Measurements from ENCODE around the gene DHRS7B. TPM values are rescaled to one million over a fixed set of nuclear protein-coding genes. Genes with fewer than 3 reads are reported as not detected.
"Not testable (repeated sequence)": the region's sequence is repeated elsewhere in the genome, so short reads cannot be mapped to it uniquely, and the experiment has no call there.

Gene DHRS7B
- total RNA-seq, 1 experiment from 2014 or later, result 20.8 TPM

DNA sequence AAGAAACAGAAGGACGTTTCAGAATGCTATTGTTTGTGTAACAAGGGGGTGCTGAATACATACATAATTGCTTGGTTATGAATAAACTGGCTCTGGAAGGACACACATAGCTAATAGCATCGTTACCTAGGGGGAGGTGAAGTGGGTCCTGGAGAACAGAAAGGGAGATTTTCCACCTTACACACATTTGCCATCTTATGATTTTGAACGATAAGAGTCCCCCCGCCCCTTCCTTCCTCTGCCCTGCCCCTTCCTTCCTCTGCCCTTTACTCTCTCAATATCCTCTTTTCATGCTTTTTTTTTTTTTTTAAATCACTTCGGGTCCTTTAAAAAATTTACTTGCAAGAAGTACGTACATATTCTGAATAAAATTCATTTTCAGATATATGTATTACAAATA lies 902 bp upstream of the DHRS7B start:
- no peak overlapping the region for H3K27ac ChIP-seq
- H3K36me3 ChIP-seq, result no peaks in the 10 kb centered on the region
- H3K9me3 ChIP-seq (replicated peaks), result no peaks in the 10 kb centered on the region
- H3K27me3 ChIP-seq, result no peaks in the 10 kb centered on the region
- no peak for DNase-seq
- peaks cover 4% of the 10 kb centered on the region for H3K4me1 ChIP-seq
- H3K4me3 ChIP-seq, result no peak overlapping the region

- H3K4me3 ChIP-seq, result peak overlapping the region; percentile 83
- H3K36me3 ChIP-seq, result no peaks in the 10 kb centered on the region
- H3K27ac ChIP-seq, result no peak overlapping the region; the same call in 1 of the 2 replicates
- H3K9me3 ChIP-seq (replicated peaks), result no peaks in the 10 kb centered on the region
- H3K27me3 ChIP-seq, result no peaks in the 10 kb centered on the region
- H3K4me1 ChIP-seq, result peaks cover 4% of the 10 kb centered on the region
- DNase-seq, result no peak
These were observed 829 bp downstream of the DHRS7B start for GRCh38 chr17:21127509-21128077.

GRCh38 chr17:21129023-21129681 lies 2.4 kb downstream of the DHRS7B start:
- Histone ChIP-seq H3K4me3 (no peak overlapping the region), H3K36me3 (no peaks in the 10 kb centered on the region), H3K4me1 (peaks cover 4% of the 10 kb centered on the region), H3K27me3 (no peaks in the 10 kb centered on the region), H3K27ac (no peak overlapping the region), H3K9me3 (replicated peaks) (peaks cover 2% of the 10 kb centered on the region)
- DNase-seq, result peak; percentile 67 to 82

GRCh38 chr17:21131137-21131536 lies 4.4 kb downstream of the DHRS7B start:
- Histone ChIP-seq H3K27ac (no peak overlapping the region), H3K4me3 (no peak overlapping the region), H3K9me3 (replicated peaks) (peaks cover 20% of the 10 kb centered on the region), H3K4me1 (peaks cover 4% of the 10 kb centered on the region), H3K27me3 (no peaks in the 10 kb centered on the region), H3K36me3 (no peaks in the 10 kb centered on the region)
- no peak for DNase-seq

GRCh38 chr17:21132428-21132827 lies 5.7 kb downstream of the DHRS7B start:
- Histone ChIP-seq H3K27me3 (no peaks in the 10 kb centered on the region), H3K27ac (no peak overlapping the region), H3K4me1 (peaks cover 4% of the 10 kb centered on the region), H3K4me3 (no peak overlapping the region), H3K9me3 (replicated peaks) (peaks cover 22% of the 10 kb centered on the region), H3K36me3 (no peaks in the 10 kb centered on the region)
- DNase-seq, result no peak

DNA sequence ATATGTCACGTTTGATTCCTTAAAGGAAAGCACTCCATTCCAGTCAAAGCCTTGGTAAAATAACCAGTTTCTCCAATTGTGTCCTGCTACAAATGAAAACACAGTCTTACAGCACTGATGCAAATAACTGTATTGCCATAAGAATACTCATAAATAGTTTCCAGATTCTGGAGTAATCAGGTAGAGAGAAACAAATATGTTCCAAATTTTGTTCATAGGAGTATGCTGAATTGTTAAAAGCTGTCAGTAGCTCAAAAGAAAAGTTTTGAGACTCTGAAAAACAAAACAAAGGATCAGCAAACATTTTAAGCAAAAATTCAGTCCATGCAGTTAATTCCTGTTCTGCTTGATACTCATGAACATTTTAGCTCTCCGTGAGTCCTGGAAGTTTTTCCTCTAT lies 7.8 kb downstream of the DHRS7B start:
- H3K36me3 ChIP-seq, result no peaks in the 10 kb centered on the region
- H3K9me3 ChIP-seq (replicated peaks), result peaks cover 36% of the 10 kb centered on the region
- no peak overlapping the region for H3K4me3 ChIP-seq
- H3K4me1 ChIP-seq, result no peaks in the 10 kb centered on the region
- H3K27ac ChIP-seq, result no peak overlapping the region
- no peak for DNase-seq
- H3K27me3 ChIP-seq, result no peaks in the 10 kb centered on the region

DNA sequence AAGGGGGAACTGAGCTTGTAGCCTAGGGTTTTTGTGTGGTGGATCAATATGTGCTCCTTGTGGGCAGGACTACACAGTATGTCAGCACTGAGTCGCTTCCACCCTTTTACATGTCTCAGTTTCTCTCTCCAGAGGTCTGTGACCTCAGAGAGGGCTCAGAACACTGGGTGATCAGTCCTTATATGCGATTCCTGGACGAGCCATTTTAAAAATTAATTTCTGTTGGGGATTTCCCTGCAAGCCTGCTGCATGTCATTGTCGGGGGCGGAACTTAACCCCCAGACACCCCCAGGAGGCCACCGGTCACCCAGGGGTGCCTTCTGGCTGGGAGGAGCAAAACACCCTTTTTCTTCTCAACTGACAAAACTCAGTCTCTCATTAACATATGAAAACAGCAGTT lies 14.1 kb downstream of the DHRS7B start:
- Histone ChIP-seq H3K4me1 (no peaks in the 10 kb centered on the region), H3K4me3 (no peak overlapping the region), H3K9me3 (replicated peaks) (peaks cover 23% of the 10 kb centered on the region), H3K27me3 (no peaks in the 10 kb centered on the region), H3K36me3 (no peaks in the 10 kb centered on the region; the same call in 1 of the 2 replicates), H3K27ac (no peak overlapping the region)
- no peak for DNase-seq

DNA sequence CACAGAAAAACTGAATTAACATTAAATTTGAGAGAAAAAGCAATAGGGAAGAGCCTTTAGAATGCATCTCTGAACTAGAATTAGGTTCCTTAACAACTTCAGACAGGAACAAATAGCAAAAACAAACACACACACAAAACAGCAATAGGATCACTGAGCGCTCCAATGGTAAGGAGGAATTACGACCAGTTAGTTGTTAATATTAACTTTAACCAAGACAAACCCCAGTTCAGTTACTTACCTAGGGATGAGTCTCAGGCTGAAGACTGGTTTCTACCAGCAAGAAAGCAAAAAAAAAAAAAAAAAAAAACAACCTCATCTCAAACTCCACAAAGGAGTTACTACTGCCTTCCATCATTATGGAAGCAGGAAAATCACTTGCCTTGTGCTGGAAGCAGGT lies 14.6 kb downstream of the DHRS7B start:
- Histone ChIP-seq H3K4me3 (no peak overlapping the region), H3K36me3 (no peaks in the 10 kb centered on the region; the same call in 1 of the 2 replicates), H3K27me3 (no peaks in the 10 kb centered on the region), H3K9me3 (replicated peaks) (peaks cover 22% of the 10 kb centered on the region), H3K4me1 (no peaks in the 10 kb centered on the region), H3K27ac (no peak overlapping the region)
- no peak for DNase-seq

DNA sequence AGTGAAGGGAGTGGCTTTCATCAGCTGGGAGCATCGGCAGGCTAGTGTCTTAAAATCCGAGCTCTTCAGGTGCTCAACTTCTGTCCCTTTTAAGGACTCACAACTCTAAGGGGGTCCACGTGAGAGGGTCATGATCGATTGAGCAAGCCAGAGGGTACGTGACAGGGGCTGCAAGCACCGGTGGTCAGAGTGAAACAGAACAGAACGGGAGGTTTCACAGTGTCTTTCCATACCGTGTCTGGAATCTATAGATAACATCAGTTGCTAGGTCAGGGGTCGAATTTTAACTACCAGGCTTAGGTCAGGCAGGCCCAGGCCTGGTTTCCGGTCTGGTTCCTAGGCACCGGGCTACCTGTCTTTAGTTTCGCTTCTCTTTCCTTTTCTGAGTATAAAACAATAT lies 15.3 kb downstream of the DHRS7B start:
- not testable (repeated sequence) for H3K4me3 ChIP-seq, H3K27me3 ChIP-seq, DNase-seq

DNA sequence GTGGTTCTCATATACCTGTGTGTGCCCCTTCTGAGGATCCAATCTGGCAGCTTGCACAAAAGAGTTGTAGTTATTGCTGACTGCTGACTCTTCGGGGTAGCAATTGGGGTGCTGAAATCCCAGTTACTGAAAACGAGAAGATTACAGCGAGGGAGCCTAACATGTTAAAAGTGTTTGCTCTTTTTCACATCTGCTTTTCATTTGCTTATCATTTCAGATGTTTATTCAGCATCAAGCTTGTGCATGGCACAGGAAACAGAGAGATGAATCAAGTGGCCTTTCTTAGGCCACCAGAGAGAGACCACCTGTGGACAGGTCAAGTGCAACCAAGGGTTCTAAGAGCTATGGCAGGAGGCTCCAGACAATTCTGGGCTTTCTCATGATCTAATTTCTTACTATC lies 16.9 kb downstream of the DHRS7B start:
- Histone ChIP-seq H3K4me1 (no peaks in the 10 kb centered on the region), H3K9me3 (replicated peaks) (peaks cover 11% of the 10 kb centered on the region), H3K27me3 (no peaks in the 10 kb centered on the region), H3K27ac (no peak overlapping the region), H3K36me3 (peaks cover 4% of the 10 kb centered on the region; the same call in 1 of the 2 replicates), H3K4me3 (no peak overlapping the region)
- DNase-seq, result no peak

More for the DNA sequence above, 15.3 kb downstream of the DHRS7B start:
- not testable (repeated sequence) for H3K36me3 ChIP-seq, H3K27ac ChIP-seq, H3K4me1 ChIP-seq
- peaks cover 22% of the 10 kb centered on the region for H3K9me3 ChIP-seq (replicated peaks)

GRCh38 chr17:21144299-21144698 lies 17.5 kb downstream of the DHRS7B start:
- H3K36me3 ChIP-seq; DNase-seq; H3K27ac ChIP-seq; H3K27me3 ChIP-seq; H3K4me1 ChIP-seq; H3K9me3 ChIP-seq (replicated peaks); H3K4me3 ChIP-seq: not testable (repeated sequence)

GRCh38 chr17:21146362-21147015 lies 19.7 kb downstream of the DHRS7B start:
- Histone ChIP-seq H3K27me3 (no peaks in the 10 kb centered on the region), H3K4me1 (no peaks in the 10 kb centered on the region), H3K9me3 (replicated peaks) (peaks cover 5% of the 10 kb centered on the region; the same call in 1 of the 2 replicates), H3K27ac (no peak overlapping the region), H3K4me3 (no peak overlapping the region), H3K36me3 (0 out of 2 replicates have a peak, but pooled peaks cover 4% of the 10 kb centered on the region)
- DNase-seq, result no peak

DNA sequence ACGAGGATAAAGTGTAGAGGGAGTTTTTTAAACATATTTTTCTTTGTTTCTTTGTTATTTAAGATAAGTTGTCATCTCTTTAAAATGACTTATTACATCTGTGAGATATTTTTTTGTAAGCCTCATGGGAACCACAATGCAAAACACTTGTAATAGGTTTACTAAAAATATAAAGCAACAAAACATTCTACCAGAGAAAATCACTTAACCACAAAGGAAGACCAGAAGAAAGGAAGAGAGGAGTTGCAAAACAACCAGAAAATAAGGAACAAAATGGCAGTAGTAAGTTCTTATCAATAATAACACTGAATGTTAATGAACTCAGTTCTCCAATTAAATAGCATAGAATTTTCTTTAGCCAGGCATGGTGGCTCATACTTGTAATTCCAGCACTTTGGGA lies 22.9 kb downstream of the DHRS7B start:
- DNase-seq, result no peak
- no peak overlapping the region for H3K4me3 ChIP-seq

GRCh38 chr17:21152731-21153130 lies 26.0 kb downstream of the DHRS7B start:
- Histone ChIP-seq H3K9me3 (replicated peaks) (peaks cover 7% of the 10 kb centered on the region; the same call in 1 of the 2 replicates), H3K36me3 (0 out of 2 replicates have a peak, but pooled peaks cover under 1% of the 10 kb centered on the region), H3K4me3 (no peak overlapping the region), H3K27me3 (no peaks in the 10 kb centered on the region), H3K4me1 (no peaks in the 10 kb centered on the region), H3K27ac (no peak overlapping the region)
- no peak for DNase-seq

More for the DNA sequence above, 22.9 kb downstream of the DHRS7B start:
- Histone ChIP-seq H3K27me3 (no peaks in the 10 kb centered on the region), H3K27ac (no peak overlapping the region), H3K4me1 (no peaks in the 10 kb centered on the region), H3K9me3 (replicated peaks) (peaks cover 7% of the 10 kb centered on the region; the same call in 1 of the 2 replicates), H3K36me3 (0 out of 2 replicates have a peak, but pooled peaks cover 4% of the 10 kb centered on the region)

- Histone ChIP-seq H3K27ac (no peak overlapping the region), H3K4me1 (no peaks in the 10 kb centered on the region), H3K27me3 (no peaks in the 10 kb centered on the region), H3K36me3 (no peaks in the 10 kb centered on the region), H3K4me3 (no peak overlapping the region), H3K9me3 (replicated peaks) (no peaks in the 10 kb centered on the region)
- DNase-seq, result no peak
These were observed 31.0 kb downstream of the DHRS7B start for GRCh38 chr17:21157586-21158370.

Measured in SJCRH30 (cell line).